ENCODE measurements around the gene SYT2. TPM values are rescaled to one million over a fixed set of nuclear protein-coding genes. Genes with fewer than 3 reads are reported as not detected.

The SYT2 gene
- total RNA-seq, 1 donor from 2014 or later: not detected

- intact Hi-C loops (cut with DNase I): no loop called here
- no peak for ATAC-seq
- no peak for DNase-seq (ENCODE audit: missing footprints)
Observed at GRCh38 chr1:202684716-202685115, 25.5 kb downstream of the SYT2 start.

- intact Hi-C loops (cut with DNase I): no loop called here
- ATAC-seq: no peak
- DNase-seq (ENCODE audit: missing footprints): no peak
Observed at GRCh38 chr1:202683029-202683428, 27.2 kb downstream of the SYT2 start.

GRCh38 chr1:202682477-202682876 lies 27.8 kb downstream of the SYT2 start:
- DNase-seq (ENCODE audit: missing footprints) (no peak), ATAC-seq (no peak)
- intact Hi-C loops (cut with DNase I): no loop called here

GRCh38 chr1:202681736-202682420 lies 28.4 kb downstream of the SYT2 start:
- intact Hi-C loops (cut with DNase I): no loop called here
- DNase-seq (ENCODE audit: missing footprints): no peak
- ATAC-seq: no peak

- DNase-seq (ENCODE audit: missing footprints) (no peak), ATAC-seq (no peak)
- intact Hi-C loops (cut with DNase I): no loop called here
Observed at GRCh38 chr1:202680586-202681352, 29.5 kb downstream of the SYT2 start.

GRCh38 chr1:202679406-202680177 lies 30.7 kb downstream of the SYT2 start:
- ATAC-seq (no peak), DNase-seq (ENCODE audit: missing footprints) (no peak)
- intact Hi-C loops (cut with DNase I): no loop called here

- no peak for DNase-seq (ENCODE audit: missing footprints)
- no peak for ATAC-seq
- intact Hi-C loops (cut with DNase I): no loop called here
Observed at GRCh38 chr1:202677433-202677832, 32.8 kb downstream of the SYT2 start.

GRCh38 chr1:202673531-202673930 lies 36.7 kb downstream of the SYT2 start:
- DNase-seq (ENCODE audit: missing footprints) (no peak), ATAC-seq (no peak)
- intact Hi-C loops (cut with DNase I): no loop called here

GRCh38 chr1:202671399-202671798 lies 38.9 kb downstream of the SYT2 start:
- no peak for DNase-seq (ENCODE audit: missing footprints)
- ATAC-seq: no peak
- intact Hi-C loops (cut with DNase I): no loop called here

GRCh38 chr1:202665417-202665816 lies 44.8 kb downstream of the SYT2 start:
- intact Hi-C loops (cut with DNase I): no loop called here
- ATAC-seq (no peak), DNase-seq (ENCODE audit: missing footprints) (no peak)

- intact Hi-C loops (cut with DNase I): no loop called here
- no peak for DNase-seq (ENCODE audit: missing footprints)
- no peak for ATAC-seq
Observed at GRCh38 chr1:202664083-202664482, 46.2 kb downstream of the SYT2 start.

GRCh38 chr1:202663131-202663530 lies 47.1 kb downstream of the SYT2 start:
- intact Hi-C loops (cut with DNase I): no loop called here
- DNase-seq (ENCODE audit: missing footprints): no peak
- no peak for ATAC-seq

GRCh38 chr1:202662081-202662480 lies 48.2 kb downstream of the SYT2 start:
- DNase-seq (ENCODE audit: missing footprints) (no peak), ATAC-seq (no peak)
- intact Hi-C loops (cut with DNase I): no loop called here

- intact Hi-C loops (cut with DNase I): no loop called here
- ATAC-seq: no peak
Observed at GRCh38 chr1:202661136-202661845, 49.0 kb downstream of the SYT2 start.

GRCh38 chr1:202659974-202660373 lies 50.3 kb downstream of the SYT2 start:
- intact Hi-C loops (cut with DNase I): no loop called here
- ATAC-seq (no peak), DNase-seq (ENCODE audit: missing footprints) (no peak)

More at GRCh38 chr1:202661136-202661845, 49.0 kb downstream of the SYT2 start:
- no peak for DNase-seq (ENCODE audit: missing footprints)

- intact Hi-C loops (cut with DNase I): no loop called here
- no peak for DNase-seq (ENCODE audit: missing footprints)
- ATAC-seq: no peak
Observed at GRCh38 chr1:202659541-202659940, 50.7 kb downstream of the SYT2 start.

- DNase-seq (ENCODE audit: missing footprints): no peak
- ATAC-seq: no peak
- intact Hi-C loops (cut with DNase I): no loop called here
Observed at GRCh38 chr1:202658769-202659168, 51.5 kb downstream of the SYT2 start.

- no peak for ATAC-seq
- intact Hi-C loops (cut with DNase I): no loop called here
Observed at GRCh38 chr1:202658251-202658759, 51.9 kb downstream of the SYT2 start.

More at GRCh38 chr1:202658251-202658759, 51.9 kb downstream of the SYT2 start:
- no peak for DNase-seq (ENCODE audit: missing footprints)
